Pancreas (tissue), 10 donors: ENCODE results near the gene NMRK2. TPM values are rescaled to one million over a fixed set of nuclear protein-coding genes. Genes with fewer than 3 reads are reported as not detected.

Source experiments
- ATAC-seq, 4 donors: fragments of 200-7000 bp; cut with Tn5 transposase; one replicate each; pipeline versions ENCODE4 v1.8.0 to v1.9.1; 2020; ENCODE audit warnings: mild to moderate bottlenecking in 4 of 4, moderate library complexity in 4 of 4
- DNase-seq, 6 donors: peaks; one replicate each; pipeline ENCODE4 v3.0.0-alpha.2; 2020
- FAIRE-seq: peaks from 2 replicates; lab custom pipeline; 2012; peaks lifted over from hg19 to GRCh38; lab: Jason Lieb, UNC
- H3K27ac ChIP-seq, 4 donors: fragments of 200-600 bp; sonication (generic); 1 replicate in 3 of 4; 2 replicates in 1 of 4; pipeline versions ENCODE4 v1.5.0 to v1.8.0; 2020
- H3K27me3 ChIP-seq, 4 donors: fragments of 200-600 bp; one replicate each; pipeline ENCODE4 v1.8.0; 2021
- H3K36me3 ChIP-seq, 3 donors: fragments of 200-600 bp; sonication (generic) in 1 of 3; one replicate each; pipeline versions ENCODE4 v1.5.0 to v1.8.0; 2020 to 2021
- H3K4me1 ChIP-seq, 3 donors: fragments of 200-600 bp; one replicate each; pipeline ENCODE4 v1.8.0; 2021
- H3K4me3 ChIP-seq, 4 donors: fragments of 200-600 bp; sonication (generic) in 2 of 4; one replicate each; pipeline versions ENCODE4 v1.5.0 to v1.8.0; 2020 to 2021
- H3K9me3 ChIP-seq, 4 donors: fragments of 200-600 bp; one replicate each; pipeline ENCODE4 v1.8.0; 2021
- CTCF ChIP-seq, 4 donors: fragments of 200-600 bp; sonication (generic) in 3 of 4; IDR thresholded peaks; one replicate each; pipeline versions ENCODE4 v1.5.0 to v1.8.0; 2021; ENCODE audit warnings: antibody characterized with exemption in 4 of 4
- WGBS, 2 donors: extraction: QIAGEN DNeasy Blood & Tissue Kit; methylation state at CpG; one replicate each; pipeline ENCODE4 v1.1.7; 2013; 5-methylcytosine and 5-hydroxymethylcytosine counted together
- intact Hi-C, 3 donors: fragments of 100-400 bp; cut with DNase I; formaldehyde crosslinking; loops; one replicate each; pipeline versions ENCODE4 v1.11.1 to v1.14.2; 2022
- polyA plus RNA-seq, 2 donors: library from polyadenylated mRNA; stranded (reverse); fragments of 200-250 nt; gene quantifications; one replicate each; pipeline ENCODE4 v1.2.3, GENCODE V29; 2013
- total RNA-seq, 6 donors: library from RNA; stranded (reverse); fragmentation: NEBNext Ultra II Directional in 4 of 6; extraction: Animal tissue kit (Norgen Biotek cat#: 25700) in 4 of 6; gene quantifications; one replicate each; pipeline versions ENCODE4 v1.2.1 to v1.2.4, GENCODE V29; 2021 to 2023
- donor health status: healthy with polysubstance abuse.
- donor health status: DM: no; HTN: no; CAD: no; lungs with moderate emphysema.
- donor health status: DM: no; HTN: no; CAD: no.
- donor health status: control.
- donor health status: control.
- donor health status: Bipolar disorder and iron deficiency.
- donor health status: DM: yes; HTN: yes; CAD: no.
- donor health status: DM: no; HTN: no; CAD: no.
- donor health status: DM: no; HTN: no; CAD: no.
- donor health status: DM: yes; HTN: yes; CAD: no.

The NMRK2 gene
- total and polyA plus RNA-seq, 8 donors: 0.23 to 0.55 (median 0.33) TPM; not detected in 5

DNA sequence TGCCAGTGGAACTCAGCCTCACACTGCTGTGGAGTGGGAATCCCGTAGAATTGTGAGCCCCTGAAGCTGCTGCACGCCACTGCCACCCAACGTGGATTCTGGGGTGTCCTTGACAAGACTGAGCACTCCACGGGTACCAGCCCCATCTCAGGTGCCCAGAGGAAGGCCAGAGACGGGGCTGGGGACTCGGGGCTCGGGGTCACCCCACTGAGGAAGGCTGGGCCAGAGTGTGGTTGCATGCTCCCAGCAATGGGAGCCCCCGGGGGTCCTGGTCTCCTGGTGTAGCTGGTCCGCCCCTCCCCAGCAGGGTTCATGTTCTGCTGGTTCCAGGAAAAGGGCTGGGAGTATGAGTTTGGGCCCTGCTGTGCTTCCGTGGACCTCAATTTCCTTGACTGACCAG, 22.8 kb downstream of the NMRK2 start:
- 86 to 87% methylated on average over 10 of the region's 10 CpGs for WGBS, 2 donors
- intact Hi-C loops: no loop called here
- no peaks in the 10 kb centered on the region for H3K4me1 ChIP-seq
- H3K4me3 ChIP-seq: no peak overlapping the region
- peaks cover 7 to 32% (median 10%) of the 10 kb centered on the region in 3 donors for H3K36me3 ChIP-seq
- H3K27me3 ChIP-seq: no peaks in the 10 kb centered on the region
- DNase-seq: peak in 2 of 6 donors; percentile 28 to 57
- no peak for FAIRE-seq
- no peak overlapping the region for H3K27ac ChIP-seq
- TF ChIP-seq CTCF (IDR thresholded peaks at IDR 0.05): no peak
- H3K9me3 ChIP-seq: no peaks in the 10 kb centered on the region
- no peak for ATAC-seq

- intact Hi-C loops: no loop called here
- no peak for TF ChIP-seq CTCF (IDR thresholded peaks at IDR 0.05)
- no peaks in the 10 kb centered on the region for H3K4me1 ChIP-seq
- H3K27ac ChIP-seq: no peak overlapping the region
- DNase-seq: peak in 2 of 6 donors; percentile 25 to 75
- H3K4me3 ChIP-seq: no peak overlapping the region
- H3K9me3 ChIP-seq: no peaks in the 10 kb centered on the region
- no peak for FAIRE-seq
- H3K36me3 ChIP-seq: peaks cover 7 to 66% (median 29%) of the 10 kb centered on the region in 3 donors
- peak in 1 of 4 donors; percentile 5 for ATAC-seq
- 97% methylated on average over 86 of the region's 86 CpGs for WGBS, 2 donors
- H3K27me3 ChIP-seq: no peaks in the 10 kb centered on the region
Observed at GRCh38 chr19:3958836-3959765, 26.2 kb downstream of the NMRK2 start.

DNA sequence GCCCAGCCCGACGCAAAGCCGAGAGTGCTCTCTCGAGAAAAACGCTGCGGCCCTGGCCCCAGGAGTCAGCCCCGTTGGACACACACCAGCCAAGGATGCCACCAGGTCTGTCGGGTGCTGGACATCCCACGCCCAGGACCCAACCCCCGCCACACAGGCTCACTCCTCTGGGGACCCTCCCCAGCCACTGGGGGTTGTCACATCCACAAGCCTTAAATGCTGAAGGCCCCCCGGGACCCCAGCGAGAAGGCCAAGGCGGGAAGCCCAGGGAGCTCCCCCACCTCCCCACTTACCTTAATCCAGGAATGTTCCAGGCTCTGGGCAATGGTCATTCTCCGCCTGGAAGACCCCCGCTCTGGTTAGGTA, 26.9 kb downstream of the NMRK2 start:
- no peak for FAIRE-seq

GRCh38 chr19:3961007-3961406, 28.1 kb downstream of the NMRK2 start:
- Histone ChIP-seq H3K36me3 (peaks cover 7 to 68% (median 30%) of the 10 kb centered on the region in 3 donors), H3K4me3 (no peak overlapping the region), H3K4me1 (peaks cover 0 to 5% (median 4%) of the 10 kb centered on the region in 3 donors), H3K27me3 (no peaks in the 10 kb centered on the region), H3K27ac (no peak overlapping the region), H3K9me3 (no peaks in the 10 kb centered on the region)
- 95 to 97% methylated on average over 24 of the region's 24 CpGs for WGBS, 2 donors
- FAIRE-seq (no peak), ATAC-seq (no peak), DNase-seq (peak in 1 of 6 donors; percentile 26)
- intact Hi-C loops: no loop called here
- no peak for TF ChIP-seq CTCF (IDR thresholded peaks at IDR 0.05)

More for the DNA sequence above, 26.9 kb downstream of the NMRK2 start:
- no peaks in the 10 kb centered on the region for H3K4me1 ChIP-seq
- H3K9me3 ChIP-seq: no peaks in the 10 kb centered on the region
- DNase-seq (peak in 1 of 6 donors; percentile 32), ATAC-seq (no peak)
- peaks cover 7 to 68% (median 30%) of the 10 kb centered on the region in 3 donors for H3K36me3 ChIP-seq
- no peak for TF ChIP-seq CTCF (IDR thresholded peaks at IDR 0.05)
- no peak overlapping the region for H3K27ac ChIP-seq
- H3K4me3 ChIP-seq: no peak overlapping the region
- WGBS, 2 donors: 96 to 97% methylated on average over 15 of the region's 15 CpGs
- no peaks in the 10 kb centered on the region for H3K27me3 ChIP-seq
- intact Hi-C loops: no loop called here
